Ovary (tissue), 9 donors: Measurements from ENCODE around the gene MLPH. TPM values are rescaled to one million over a fixed set of nuclear protein-coding genes. Genes with fewer than 3 reads are reported as not detected.
A peak's percentile ranks its signal among the peaks of the same experiment; 100 is the strongest.

Experiments used
- DNase-seq, 5 donors: peaks; one replicate each; pipeline ENCODE4 v3.0.0-alpha.2; 2019 to 2020
- H3K27ac ChIP-seq, 2 donors: fragments of 200-600 bp; one replicate each; pipeline versions ENCODE4 v1.5.1 to v1.8.0; 2019 to 2022
- H3K27me3 ChIP-seq: fragments of 200-600 bp; one replicate; pipeline ENCODE4 v1.8.0; 2022
- H3K36me3 ChIP-seq: fragments of 200-600 bp; sonication (generic); one replicate; pipeline ENCODE4 v1.5.1; 2019
- H3K4me1 ChIP-seq: one replicate; pipeline ENCODE4 v1.8.1; 2013; ENCODE audit warnings: mild to moderate bottlenecking, moderate library complexity; ENCODE audit not compliant: insufficient read depth
- H3K4me3 ChIP-seq: fragments of 200-600 bp; sonication (generic); one replicate; pipeline ENCODE4 v1.5.1; 2017
- H3K9me3 ChIP-seq, 2 donors: fragments of 200-600 bp in 1 of 2; sonication (generic) in 1 of 2; one replicate each; pipeline versions ENCODE4 v1.5.1 to v1.8.1; 2013 to 2019; ENCODE audit warnings: mild to moderate bottlenecking in 1 of 2, moderate library complexity in 1 of 2
- CTCF ChIP-seq, 3 donors: fragments of 450-650 bp in 2 of 3; fragments of 200-600 bp in 1 of 3; IDR thresholded peaks; one replicate each; pipeline versions ENCODE4 v1.5.1 to v1.8.0; 2016 to 2022; ENCODE audit warnings: antibody characterized with exemption in 3 of 3, mild to moderate bottlenecking in 1 of 3
- EP300 ChIP-seq: sonication (generic); formaldehyde crosslinking; IDR thresholded peaks from one replicate; pipeline ENCODE4 v1.6.1; 2017; ENCODE audit warnings: antibody characterized with exemption
- POLR2A ChIP-seq: fragments of 450-650 bp; IDR thresholded peaks from one replicate; pipeline ENCODE4 v1.6.1; 2017; ENCODE audit warnings: antibody characterized with exemption, mild to moderate bottlenecking, moderate library complexity
- WGBS, 3 donors: extraction: QIAGEN DNeasy Blood & Tissue Kit in 1 of 3; methylation state at CpG; one replicate each; pipeline versions ENCODE4 v1.1.5 to v1.1.7; 2013 to 2017; 5-methylcytosine and 5-hydroxymethylcytosine counted together
- intact Hi-C, 4 donors: fragments of 100-400 bp; cut with DNase I; formaldehyde crosslinking; loops; one replicate each; pipeline versions ENCODE4 v1.11.0 to v1.15.1; 2022 to 2023
- polyA plus RNA-seq, 2 donors: library from polyadenylated mRNA; stranded (reverse); fragments of 200-250 nt in 1 of 2; fragments of 350-450 nt in 1 of 2; fragmentation: Illumina TruSeq in 1 of 2; extraction: RNeasy Lipid Tissue Mini Kit (QIAGEN cat#74804) in 1 of 2; gene quantifications; one replicate each; pipeline ENCODE4 v1.2.3, GENCODE V29; 2013 to 2014
- total RNA-seq, 7 donors: library from RNA; depleted of rRNA in 2 of 7; stranded (reverse); fragments of >200 nt in 2 of 7; fragmentation: NEBNext Ultra II Directional in 3 of 7; extraction: Animal tissue kit (Norgen Biotek cat#: 25700) in 3 of 7; gene quantifications; one replicate each; pipeline versions ENCODE4 v1.1.0 to v1.2.4, GENCODE V29; 2016 to 2023
- donor health status: DM: no; HTN: no; CAD: no; lungs with moderate emphysema.
- donor health status: DM: no; HTN: no; CAD: no.
- donor health status: Bipolar disorder and iron deficiency.
- donor health status: DM: yes; HTN: yes; CAD: no.
- donor health status: DM: no; HTN: no; CAD: no.
- donor health status: DM: yes; HTN: yes; CAD: no.

The MLPH gene
- total and polyA plus RNA-seq, 9 donors = 7.8 to 67.5 (median 23.3) TPM

GRCh38 chr2:237515621-237516275, 28.7 kb downstream of the MLPH start:
- Histone ChIP-seq H3K4me3 (no peak overlapping the region), H3K4me1 (peaks cover 18% of the 10 kb centered on the region), H3K27me3 (no peaks in the 10 kb centered on the region), H3K27ac (peak overlapping the region in 1 of 2 donors; percentile 86), H3K9me3 (no peaks in the 10 kb centered on the region), H3K36me3 (no peaks in the 10 kb centered on the region)
- TF ChIP-seq POLR2A (no peak), CTCF (IDR thresholded peaks at IDR 0.05) (no peak), EP300 (no peak)
- no peak for DNase-seq
- intact Hi-C loops = loop anchor here in 3 of 4 donors (2.0 to 10.0 kb wide), 3 partner anchors 45 to 229 kb away; no protein-coding TSS in a partner anchor
- WGBS, 3 donors = 65 to 81% (median 70%) methylated on average over 6 of the region's 6 CpGs

- WGBS, 3 donors = 89 to 93% (median 92%) methylated on average over 4 of the region's 4 CpGs
- H3K27me3 ChIP-seq = no peaks in the 10 kb centered on the region
- TF ChIP-seq EP300 (no peak), POLR2A (no peak), CTCF (IDR thresholded peaks at IDR 0.05) (no peak)
- H3K27ac ChIP-seq = no peak overlapping the region
- no peak for DNase-seq
- peaks cover 13% of the 10 kb centered on the region for H3K4me1 ChIP-seq
- H3K9me3 ChIP-seq = no peaks in the 10 kb centered on the region
- intact Hi-C loops = loop anchor here in 3 of 4 donors (2.0 to 10.0 kb wide), 3 partner anchors 44 to 228 kb away; no protein-coding TSS in a partner anchor
- no peak overlapping the region for H3K4me3 ChIP-seq
- H3K36me3 ChIP-seq = no peaks in the 10 kb centered on the region
Observed at GRCh38 chr2:237517163-237517562, 30.1 kb downstream of the MLPH start.

- intact Hi-C loops = loop anchor here in 3 of 4 donors (2.0 to 10.0 kb wide), 3 partner anchors 43 to 227 kb away; no protein-coding TSS in a partner anchor
- 88 to 98% (median 92%) methylated on average over 1 of the region's 1 CpG for WGBS, 3 donors
- Histone ChIP-seq H3K4me1 (peaks cover 10% of the 10 kb centered on the region), H3K4me3 (no peak overlapping the region), H3K27me3 (no peaks in the 10 kb centered on the region), H3K9me3 (no peaks in the 10 kb centered on the region), H3K36me3 (no peaks in the 10 kb centered on the region), H3K27ac (no peak overlapping the region)
- no peak for DNase-seq
- TF ChIP-seq CTCF (IDR thresholded peaks at IDR 0.05) = no peak
- no peak for TF ChIP-seq POLR2A
- no peak for TF ChIP-seq EP300
Observed at GRCh38 chr2:237517990-237518389, 30.9 kb downstream of the MLPH start.

- intact Hi-C loops = loop anchor here in 3 of 4 donors (5.0 to 10.0 kb wide), 2 partner anchors 53 to 225 kb away; no protein-coding TSS in a partner anchor
- Histone ChIP-seq H3K36me3 (no peaks in the 10 kb centered on the region), H3K27me3 (no peaks in the 10 kb centered on the region), H3K4me3 (no peak overlapping the region), H3K9me3 (no peaks in the 10 kb centered on the region), H3K27ac (no peak overlapping the region), H3K4me1 (peaks cover 5% of the 10 kb centered on the region)
- no peak for DNase-seq
- TF ChIP-seq EP300 (no peak), POLR2A (no peak), CTCF (IDR thresholded peaks at IDR 0.05) (no peak)
- WGBS, 3 donors = 68 to 71% (median 71%) methylated on average over 13 to 14 of the region's 14 CpGs
Observed at GRCh38 chr2:237519506-237520245, 32.6 kb downstream of the MLPH start.
